Osteocyte (in vitro differentiated cells): ENCODE data around the gene SERPINB5. TPM values are rescaled to one million over a fixed set of nuclear protein-coding genes. Genes with fewer than 3 reads are reported as not detected.
A peak's percentile ranks its signal among the peaks of the same experiment; 100 is the strongest.

Experiments used
- DNase-seq: peaks from one replicate; pipeline ENCODE4 v3.0.0; 2021; ENCODE audit warnings: mixed read lengths; ENCODE audit not compliant: unreplicated experiment; ENCODE audit errors: extremely low spot score
- H3K27ac Mint-ChIP-seq: one replicate; pipeline ENCODE4 v1.8.0; 2021; ENCODE audit warnings: mild to moderate bottlenecking, mixed read lengths; ENCODE audit not compliant: unreplicated experiment
- H3K27me3 Mint-ChIP-seq: one replicate; pipeline ENCODE4 v1.8.0; 2021; ENCODE audit warnings: mixed read lengths; ENCODE audit not compliant: unreplicated experiment
- H3K36me3 Mint-ChIP-seq: one replicate; pipeline ENCODE4 v1.8.0; 2021; ENCODE audit warnings: mixed read lengths; ENCODE audit not compliant: unreplicated experiment
- H3K4me1 Mint-ChIP-seq: one replicate; pipeline ENCODE4 v1.8.0; 2021; ENCODE audit warnings: mixed read lengths; ENCODE audit not compliant: unreplicated experiment
- H3K4me3 Mint-ChIP-seq: one replicate; pipeline ENCODE4 v1.8.0; 2021; ENCODE audit warnings: mild to moderate bottlenecking, moderate library complexity, mixed read lengths; ENCODE audit not compliant: unreplicated experiment
- H3K9me3 Mint-ChIP-seq: one replicate; pipeline ENCODE4 v1.8.0; 2021; ENCODE audit warnings: mixed read lengths; ENCODE audit not compliant: unreplicated experiment
- total RNA-seq: library from RNA; stranded (reverse); gene quantifications from 2 replicates; pipeline ENCODE4 v1.2.1, GENCODE V29; 2021
- TF ChIP-seq, protein P1 (sequence below): fragments of 200-600 bp; sonication (generic); IDR thresholded peaks from 2 replicates; pipeline ENCODE4 v1.5.0; 2021; ENCODE audit warnings: antibody characterized with exemption, mild to moderate bottlenecking, moderate library complexity

SERPINB5 gene
- total RNA-seq, 1 donor from 2014 or later: not detected

DNA sequence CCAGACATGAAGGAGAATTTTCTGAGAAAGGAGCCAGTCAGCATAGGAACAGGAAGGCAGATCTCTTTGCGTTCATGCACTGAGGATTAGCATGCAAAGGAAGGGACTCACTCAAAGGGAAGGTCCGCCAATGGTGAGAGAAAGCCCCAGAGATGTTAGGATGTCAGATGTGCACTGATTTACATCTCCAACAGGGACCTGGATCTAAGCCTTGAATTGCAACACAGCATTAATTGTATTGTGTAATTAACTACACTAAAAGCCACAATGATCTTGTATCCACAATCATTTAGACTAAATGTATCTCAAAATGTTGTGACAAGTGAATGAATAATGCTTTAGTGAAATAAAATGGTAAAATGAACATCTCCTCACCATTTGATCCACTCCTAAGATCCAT, 4.2 kb downstream of the SERPINB5 start:
- Mint-ChIP-seq H3K27ac (no peak overlapping the region), H3K4me1 (peaks cover 8% of the 10 kb centered on the region), H3K9me3 (no peaks in the 10 kb centered on the region), H3K36me3 (no peaks in the 10 kb centered on the region), H3K27me3 (no peaks in the 10 kb centered on the region), H3K4me3 (no peak overlapping the region)
- TF ChIP-seq, protein P1, sequence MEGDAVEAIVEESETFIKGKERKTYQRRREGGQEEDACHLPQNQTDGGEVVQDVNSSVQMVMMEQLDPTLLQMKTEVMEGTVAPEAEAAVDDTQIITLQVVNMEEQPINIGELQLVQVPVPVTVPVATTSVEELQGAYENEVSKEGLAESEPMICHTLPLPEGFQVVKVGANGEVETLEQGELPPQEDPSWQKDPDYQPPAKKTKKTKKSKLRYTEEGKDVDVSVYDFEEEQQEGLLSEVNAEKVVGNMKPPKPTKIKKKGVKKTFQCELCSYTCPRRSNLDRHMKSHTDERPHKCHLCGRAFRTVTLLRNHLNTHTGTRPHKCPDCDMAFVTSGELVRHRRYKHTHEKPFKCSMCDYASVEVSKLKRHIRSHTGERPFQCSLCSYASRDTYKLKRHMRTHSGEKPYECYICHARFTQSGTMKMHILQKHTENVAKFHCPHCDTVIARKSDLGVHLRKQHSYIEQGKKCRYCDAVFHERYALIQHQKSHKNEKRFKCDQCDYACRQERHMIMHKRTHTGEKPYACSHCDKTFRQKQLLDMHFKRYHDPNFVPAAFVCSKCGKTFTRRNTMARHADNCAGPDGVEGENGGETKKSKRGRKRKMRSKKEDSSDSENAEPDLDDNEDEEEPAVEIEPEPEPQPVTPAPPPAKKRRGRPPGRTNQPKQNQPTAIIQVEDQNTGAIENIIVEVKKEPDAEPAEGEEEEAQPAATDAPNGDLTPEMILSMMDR: no peak
- DNase-seq: no peak

DNA sequence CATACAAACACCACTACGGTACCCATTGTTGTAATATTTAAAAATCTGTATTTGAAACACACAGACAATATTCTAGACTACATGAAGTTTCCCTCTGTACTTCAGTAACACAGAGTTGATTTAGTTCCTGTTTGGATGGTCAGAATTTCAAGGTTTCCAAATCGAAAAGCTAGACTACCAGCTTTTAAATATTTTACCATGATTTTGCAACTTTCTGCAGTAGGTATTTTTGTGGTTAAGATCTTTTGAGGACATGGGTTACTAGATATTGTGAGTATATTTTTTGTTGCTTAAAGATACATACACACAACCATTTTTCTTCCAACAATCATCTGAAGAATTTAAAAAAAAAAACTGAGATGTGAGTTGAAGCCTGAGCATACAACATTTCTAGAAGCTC, 10.9 kb downstream of the SERPINB5 start:
- Mint-ChIP-seq H3K4me1 (peaks cover 25% of the 10 kb centered on the region), H3K4me3 (no peak overlapping the region), H3K36me3 (no peaks in the 10 kb centered on the region), H3K27me3 (no peaks in the 10 kb centered on the region), H3K27ac (peak overlapping the region; percentile 82), H3K9me3 (no peaks in the 10 kb centered on the region)
- TF ChIP-seq, protein P1: no peak
- DNase-seq: no peak

DNA sequence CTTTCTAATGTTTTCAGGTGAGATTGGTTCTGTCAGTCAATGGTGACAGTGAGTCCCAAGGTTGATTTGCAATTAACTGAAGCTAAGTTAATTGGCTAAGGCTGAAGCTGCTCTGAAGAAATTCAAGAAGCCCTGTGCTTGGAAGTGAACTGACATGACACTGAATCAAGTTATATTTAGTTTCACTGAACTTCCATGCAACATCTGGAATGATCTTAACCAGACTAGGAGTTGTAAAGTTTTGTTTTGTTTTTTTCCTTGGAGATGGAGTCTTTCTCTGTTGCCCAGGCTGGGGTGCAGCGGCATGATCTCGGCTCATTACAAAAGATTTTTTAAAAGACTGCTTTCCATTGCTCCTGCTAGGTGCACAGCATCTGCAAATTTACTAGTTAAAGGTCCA, 11.4 kb downstream of the SERPINB5 start:
- Mint-ChIP-seq H3K27me3 (no peaks in the 10 kb centered on the region), H3K9me3 (no peaks in the 10 kb centered on the region), H3K4me1 (peaks cover 25% of the 10 kb centered on the region), H3K4me3 (no peak overlapping the region), H3K27ac (peak overlapping the region; percentile 82), H3K36me3 (no peaks in the 10 kb centered on the region)
- DNase-seq: no peak
- TF ChIP-seq, protein P1: no peak

DNA sequence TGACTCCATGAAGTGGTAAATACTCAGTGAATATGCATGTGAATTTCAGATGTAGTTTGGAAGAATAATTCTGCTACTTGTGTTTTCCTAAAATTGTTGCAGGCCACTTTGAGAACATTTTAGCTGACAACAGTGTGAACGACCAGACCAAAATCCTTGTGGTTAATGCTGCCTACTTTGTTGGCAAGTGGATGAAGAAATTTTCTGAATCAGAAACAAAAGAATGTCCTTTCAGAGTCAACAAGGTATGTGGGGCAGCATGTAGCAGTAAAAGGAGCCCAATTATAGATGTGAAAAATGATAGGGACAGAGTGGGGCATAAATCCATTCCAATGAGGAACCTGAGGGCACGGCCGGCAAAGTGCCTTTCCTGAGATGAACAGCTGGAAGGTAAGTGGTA, 16.1 kb downstream of the SERPINB5 start:
- peaks cover 8% of the 10 kb centered on the region for H3K4me1 Mint-ChIP-seq
- no peaks in the 10 kb centered on the region for H3K36me3 Mint-ChIP-seq
- no peak overlapping the region for H3K4me3 Mint-ChIP-seq
- TF ChIP-seq, protein P1: no peak
- no peaks in the 10 kb centered on the region for H3K9me3 Mint-ChIP-seq
- no peak overlapping the region for H3K27ac Mint-ChIP-seq
- no peaks in the 10 kb centered on the region for H3K27me3 Mint-ChIP-seq
- DNase-seq: no peak

DNA sequence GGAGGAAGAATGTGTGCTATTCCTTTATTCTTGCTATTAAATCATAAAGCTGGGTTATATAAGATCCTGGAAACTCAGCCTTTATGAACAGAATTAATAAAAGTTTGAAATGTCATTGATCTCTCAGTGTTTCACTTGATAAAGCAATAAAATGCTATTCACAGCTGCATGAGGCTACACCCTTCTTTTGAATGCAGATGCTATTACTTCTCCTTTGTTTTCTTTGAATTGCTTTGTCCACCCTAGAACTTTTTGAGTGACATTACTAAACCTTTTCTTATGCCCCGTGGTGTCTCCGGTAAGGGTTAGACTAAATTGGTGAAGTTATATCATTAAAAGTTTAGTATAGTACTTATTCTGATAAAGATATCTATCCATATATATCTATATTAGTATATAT, 18.9 kb downstream of the SERPINB5 start:
- Mint-ChIP-seq H3K4me1 (no peaks in the 10 kb centered on the region), H3K4me3 (no peak overlapping the region), H3K36me3 (no peaks in the 10 kb centered on the region), H3K27me3 (no peaks in the 10 kb centered on the region), H3K9me3 (no peaks in the 10 kb centered on the region), H3K27ac (no peak overlapping the region)
- TF ChIP-seq, protein P1: no peak
- DNase-seq: no peak
